ENCODE results near the gene MSRB3.

- no peak for TF ChIP-seq CTCF (IDR thresholded peaks at IDR 0.05)
- TF ChIP-seq POLR2A (IDR thresholded peaks at IDR 0.05) = no peak
Observed at GRCh38 chr12:65499167-65499566, 220.7 kb downstream of the MSRB3 start.

Measured in thyroid gland (tissue), 4 donors.